Activated CD8-positive, alpha-beta T cell treated with anti-CD3 and anti-CD28 coated beads, Interleukin-2, amount 10 ng/mL, durations not matched to agents 7 days and 5 days (primary cell): ENCODE results near the gene INPP4A. TPM values are rescaled to one million over a fixed set of nuclear protein-coding genes. Genes with fewer than 3 reads are reported as not detected.
"Not testable (repeated sequence)": the region's sequence is repeated elsewhere in the genome, so short reads cannot be mapped to it uniquely, and the experiment has no call there.

Source experiments
- ATAC-seq: fragments of 150-1000 bp; cut with Tn5 transposase; one replicate; pipeline ENCODE4 v1.10.0; 2021; ENCODE audit warnings: moderate library complexity
- CTCF ChIA-PET: fragments of 350-600 bp; sonication (Branson Sonifier 250); formaldehyde crosslinking; loops from one replicate; lab custom pipeline; 2021; ENCODE audit warnings: antibody characterized with exemption; lab: Charles Lee
- POLR2A ChIA-PET: fragments of 350-600 bp; sonication (Branson Sonifier 250); formaldehyde crosslinking; loops from one replicate; lab custom pipeline; 2021; ENCODE audit warnings: antibody characterized with exemption; lab: Charles Lee
- DNase-seq: peaks from one replicate; pipeline ENCODE4 v3.0.0-alpha.2; 2020
- H3K27ac Mint-ChIP-seq: one replicate; pipeline ENCODE4 v1.8.0; 2021; ENCODE audit warnings: mild to moderate bottlenecking, mixed read lengths
- H3K27me3 Mint-ChIP-seq: one replicate; pipeline ENCODE4 v1.8.0; 2021; ENCODE audit warnings: low read depth, mixed read lengths
- H3K36me3 Mint-ChIP-seq: one replicate; pipeline ENCODE4 v1.8.0; 2021; ENCODE audit warnings: low read depth, mixed read lengths
- H3K4me1 Mint-ChIP-seq: one replicate; pipeline ENCODE4 v1.8.0; 2021; ENCODE audit warnings: low read depth, mixed read lengths
- H3K4me3 Mint-ChIP-seq: one replicate; pipeline ENCODE4 v1.8.0; 2021; ENCODE audit warnings: mild to moderate bottlenecking, mixed read lengths
- H3K9me3 Mint-ChIP-seq: one replicate; pipeline ENCODE4 v1.8.0; 2022; ENCODE audit warnings: mixed read lengths; ENCODE audit not compliant: insufficient read depth
- total RNA-seq, 2 experiments: library from RNA; stranded (reverse); gene quantifications; one replicate each; pipeline ENCODE4 v1.2.3, GENCODE V29; 2021

The INPP4A gene
- total RNA-seq, 2 experiments from 2014 or later, result 152 to 157 TPM

DNA sequence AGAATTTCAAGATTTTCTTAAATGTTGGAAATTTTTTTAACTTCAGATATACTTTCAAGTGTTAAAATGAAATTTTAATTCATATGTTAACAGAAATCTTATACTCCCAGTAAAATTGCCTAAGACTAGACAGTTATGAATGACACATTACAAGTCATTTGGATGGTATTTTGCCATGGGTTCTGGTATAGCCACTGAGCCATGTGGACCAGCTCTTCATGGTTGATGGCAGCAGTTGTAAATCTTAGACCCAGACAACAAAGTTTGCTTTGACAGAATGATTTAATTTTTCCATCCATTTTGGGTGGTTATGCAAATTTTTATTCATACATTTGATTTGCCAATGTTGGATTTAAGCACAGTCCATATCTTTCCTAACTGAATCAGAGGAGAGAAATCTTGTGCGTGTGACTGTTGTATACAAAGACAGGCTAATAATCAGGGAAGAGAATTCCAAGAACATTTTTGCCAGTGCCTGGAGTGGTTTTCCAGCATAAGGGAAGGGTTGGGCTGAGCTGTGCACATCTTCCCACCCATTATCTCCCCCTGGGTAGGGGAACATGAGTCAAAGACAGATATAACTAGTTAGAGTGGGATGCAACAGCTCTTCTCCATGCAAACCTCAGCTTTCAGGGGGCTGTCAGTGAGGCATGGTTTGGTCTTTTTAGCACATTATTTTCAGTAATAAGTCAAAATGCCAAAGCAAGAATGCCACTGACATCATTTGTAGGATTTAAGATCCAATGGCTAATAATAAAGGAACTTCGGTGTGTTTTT, 28.1 kb upstream of the INPP4A start:
- CTCF ChIA-PET, result interaction anchor here (0.9 to 1.2 kb wide), 2 partner anchors 47 to 71 kb away, joined by 3 read pairs; no protein-coding TSS in a partner anchor
- H3K9me3 Mint-ChIP-seq, result peaks cover 14% of the 10 kb centered on the region
- no peak for DNase-seq
- no peak overlapping the region for H3K4me3 Mint-ChIP-seq
- H3K4me1 Mint-ChIP-seq, result peaks cover 9% of the 10 kb centered on the region
- peaks cover 7% of the 10 kb centered on the region for H3K27me3 Mint-ChIP-seq
- no peak for ATAC-seq
- POLR2A ChIA-PET, result interaction anchor here (0.5 kb wide), 1 partner anchor 129 kb away, joined by 3 read pairs; no protein-coding TSS in a partner anchor
- H3K27ac Mint-ChIP-seq, result no peak overlapping the region
- peaks cover 7% of the 10 kb centered on the region for H3K36me3 Mint-ChIP-seq

DNA sequence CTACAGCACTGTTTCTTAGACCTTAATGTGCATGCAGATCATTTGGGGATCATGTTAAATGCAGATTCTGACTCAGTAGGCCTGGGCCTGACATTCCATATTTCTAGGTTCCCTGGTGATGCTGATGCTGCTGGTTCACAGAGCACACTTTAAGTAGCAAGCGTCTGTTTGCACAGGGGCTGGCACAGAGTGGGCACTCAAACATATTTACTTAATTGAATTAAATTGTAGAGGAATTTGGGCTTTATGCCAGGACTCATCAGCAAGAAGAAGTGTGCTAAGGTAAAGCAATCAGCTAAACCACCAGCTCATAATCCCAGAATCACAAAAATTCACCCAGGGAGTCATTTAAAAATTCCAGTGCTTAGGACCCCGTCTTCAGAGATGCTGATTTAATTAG, 25.1 kb upstream of the INPP4A start:
- H3K27me3 Mint-ChIP-seq, result peaks cover 3% of the 10 kb centered on the region
- ATAC-seq (no peak), DNase-seq (no peak)
- H3K4me3 Mint-ChIP-seq, result no peak overlapping the region
- POLR2A ChIA-PET, result no interaction called here
- no peak overlapping the region for H3K27ac Mint-ChIP-seq
- CTCF ChIA-PET, result no interaction called here
- H3K9me3 Mint-ChIP-seq, result peaks cover 27% of the 10 kb centered on the region
- H3K4me1 Mint-ChIP-seq, result no peaks in the 10 kb centered on the region
- H3K36me3 Mint-ChIP-seq, result peaks cover 12% of the 10 kb centered on the region

DNA sequence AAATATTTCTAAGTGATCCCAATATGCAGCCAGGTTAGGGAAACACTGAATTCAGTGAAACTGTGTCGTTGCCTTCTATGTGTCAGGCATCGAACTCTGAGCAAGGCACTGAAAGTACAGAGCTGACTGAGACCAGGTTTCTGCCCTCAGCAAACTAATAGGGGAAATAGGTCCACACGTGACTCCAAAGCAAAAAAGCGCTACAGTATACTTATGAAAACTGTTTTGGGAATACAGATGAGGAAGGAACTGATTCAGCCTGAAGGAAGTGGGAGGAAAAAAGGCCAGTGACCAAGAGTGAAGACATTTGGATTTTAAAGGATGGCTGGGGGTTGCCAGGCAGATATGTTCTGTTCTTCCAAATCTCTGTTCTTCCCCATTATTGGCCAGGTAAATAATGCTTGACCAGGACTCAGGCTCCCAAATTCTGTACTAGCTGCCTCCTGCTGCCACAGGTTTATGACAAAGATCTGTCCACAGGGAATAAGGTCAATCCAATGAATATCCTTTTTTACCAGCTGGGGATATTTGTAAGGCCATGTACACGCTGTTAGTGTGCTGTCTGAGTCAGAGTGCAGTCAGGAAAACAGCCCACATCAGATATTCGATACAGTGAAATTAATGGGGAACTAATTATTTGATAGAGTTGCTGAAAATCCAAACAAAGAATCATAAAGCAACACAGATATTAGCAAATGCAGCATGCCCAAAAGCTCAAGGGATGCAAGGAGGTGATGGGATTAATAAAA, 24.5 kb upstream of the INPP4A start:
- ATAC-seq (no peak), DNase-seq (no peak)
- Mint-ChIP-seq H3K4me1 (no peaks in the 10 kb centered on the region), H3K36me3 (peaks cover 10% of the 10 kb centered on the region), H3K27ac (no peak overlapping the region), H3K4me3 (no peak overlapping the region), H3K27me3 (peaks cover 3% of the 10 kb centered on the region), H3K9me3 (peaks cover 25% of the 10 kb centered on the region)
- ChIA-PET CTCF (interaction anchor here (1.0 kb wide), 1 partner anchor 149 kb away, joined by 4 read pairs; no protein-coding TSS in a partner anchor), POLR2A (no interaction called here)

DNA sequence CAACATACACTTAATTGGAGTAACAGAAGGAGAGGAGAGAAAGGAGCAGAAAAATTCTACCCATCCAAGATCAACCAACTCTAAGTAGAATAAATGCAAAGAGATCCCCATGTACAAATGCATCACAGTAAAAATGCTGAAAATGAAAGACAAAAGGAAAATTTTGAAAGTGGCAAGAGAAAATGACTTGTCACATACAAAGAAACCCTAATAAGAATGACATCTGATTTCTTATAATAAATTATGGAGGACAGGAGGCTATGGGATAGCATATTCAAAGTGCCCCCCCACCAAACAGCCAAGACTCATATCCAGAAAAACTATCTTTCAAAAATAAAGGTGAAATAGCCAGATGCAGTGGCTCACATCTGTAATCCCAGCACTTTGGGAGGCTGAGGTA, 22.2 kb upstream of the INPP4A start:
- peaks cover 3% of the 10 kb centered on the region for H3K27me3 Mint-ChIP-seq
- H3K36me3 Mint-ChIP-seq, result peaks cover 10% of the 10 kb centered on the region
- ATAC-seq (no peak), DNase-seq (no peak)
- ChIA-PET POLR2A (no interaction called here), CTCF (no interaction called here)
- H3K9me3 Mint-ChIP-seq, result peaks cover 31% of the 10 kb centered on the region
- H3K4me3 Mint-ChIP-seq, result no peak overlapping the region
- H3K27ac Mint-ChIP-seq, result no peak overlapping the region
- H3K4me1 Mint-ChIP-seq, result no peaks in the 10 kb centered on the region

DNA sequence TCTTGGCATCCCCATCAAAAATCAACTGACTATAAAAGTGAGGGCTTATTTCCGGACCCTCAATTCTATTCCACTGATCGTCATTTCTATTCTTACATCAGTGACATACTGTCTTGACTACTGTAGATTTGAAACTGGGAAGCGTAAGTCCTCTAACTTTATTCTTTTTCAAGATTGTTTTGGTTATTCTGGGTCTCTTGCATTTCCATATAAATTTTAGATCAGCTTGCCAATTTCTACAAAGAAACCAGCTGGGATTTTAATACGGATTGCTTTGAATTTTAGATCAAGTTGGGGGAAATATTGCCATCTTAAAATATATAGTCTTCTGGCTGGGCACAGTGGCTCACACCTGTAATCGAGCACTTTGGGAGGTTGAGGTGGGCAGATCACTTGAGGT, 17.9 kb upstream of the INPP4A start:
- H3K9me3 Mint-ChIP-seq, result peaks cover 33% of the 10 kb centered on the region
- H3K36me3 Mint-ChIP-seq, result peaks cover 9% of the 10 kb centered on the region
- H3K27ac Mint-ChIP-seq, result no peak overlapping the region
- DNase-seq (no peak), ATAC-seq (no peak)
- H3K27me3 Mint-ChIP-seq, result no peaks in the 10 kb centered on the region
- H3K4me3 Mint-ChIP-seq, result no peak overlapping the region
- CTCF ChIA-PET, result interaction anchor here (1.2 to 3.0 kb wide), 3 partner anchors 14 to 100 kb away, joined by 3 to 15 read pairs (median 3); no protein-coding TSS in a partner anchor
- POLR2A ChIA-PET, result no interaction called here
- no peaks in the 10 kb centered on the region for H3K4me1 Mint-ChIP-seq

DNA sequence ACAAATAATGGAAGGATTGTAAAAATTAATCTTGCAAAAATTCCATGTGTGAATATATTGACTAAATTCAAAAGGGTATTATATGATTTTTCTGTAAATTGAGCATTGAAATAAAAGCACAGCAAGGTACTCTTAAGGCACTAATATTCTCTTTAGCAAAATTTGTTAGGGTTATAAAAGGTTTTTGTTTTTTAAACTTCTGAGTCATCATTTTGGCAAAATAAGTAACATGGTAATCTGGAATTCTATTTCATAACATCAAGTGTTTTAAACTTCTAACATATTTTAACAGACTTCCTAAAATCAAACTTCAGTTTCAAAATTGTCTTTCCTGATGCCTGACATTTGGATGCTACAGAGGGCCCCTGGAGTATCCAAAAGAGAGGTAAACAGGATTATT, 12.5 kb upstream of the INPP4A start:
- H3K36me3 Mint-ChIP-seq, result peaks cover 19% of the 10 kb centered on the region
- ChIA-PET POLR2A (no interaction called here), CTCF (no interaction called here)
- H3K4me3 Mint-ChIP-seq, result no peak overlapping the region
- DNase-seq (no peak), ATAC-seq (no peak)
- H3K9me3 Mint-ChIP-seq, result peaks cover 28% of the 10 kb centered on the region
- no peaks in the 10 kb centered on the region for H3K27me3 Mint-ChIP-seq
- H3K27ac Mint-ChIP-seq, result no peak overlapping the region
- H3K4me1 Mint-ChIP-seq, result no peaks in the 10 kb centered on the region

DNA sequence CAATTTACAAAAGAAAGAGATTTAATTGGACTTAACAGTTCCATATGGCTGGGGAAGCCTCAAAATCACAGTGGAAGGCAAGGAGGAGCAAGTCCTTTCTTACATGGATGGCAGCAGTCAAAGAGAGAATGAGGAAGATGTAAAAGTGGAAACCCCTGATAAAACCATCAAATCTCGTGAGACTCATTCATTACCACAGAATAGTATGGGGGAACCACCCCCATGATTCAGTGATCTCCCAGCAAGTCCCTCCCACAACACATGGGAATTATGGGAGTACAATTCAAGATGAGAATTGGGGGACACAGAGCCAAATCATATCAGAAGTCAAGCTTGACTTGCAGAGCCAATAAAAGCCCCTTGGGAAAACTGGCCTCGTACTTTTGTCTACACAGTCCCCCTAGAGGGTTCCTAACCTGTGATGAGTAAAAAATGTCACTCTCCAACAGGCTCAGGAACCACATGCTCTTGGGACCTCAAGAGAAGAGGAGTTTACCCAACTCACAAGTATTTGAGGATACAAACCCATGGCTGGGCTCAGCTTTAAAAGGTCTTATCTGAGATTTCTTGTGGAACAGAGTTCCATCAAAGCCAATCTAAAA, 11.2 kb upstream of the INPP4A start:
- Mint-ChIP-seq H3K4me3 (no peak overlapping the region), H3K27me3 (no peaks in the 10 kb centered on the region), H3K4me1 (peaks cover 8% of the 10 kb centered on the region), H3K9me3 (peaks cover 31% of the 10 kb centered on the region), H3K36me3 (peaks cover 21% of the 10 kb centered on the region), H3K27ac (no peak overlapping the region)
- DNase-seq (peak; percentile 5), ATAC-seq (no peak)
- POLR2A ChIA-PET, result no interaction called here
- CTCF ChIA-PET, result interaction anchor here (1.0 to 1.4 kb wide), 2 partner anchors 48 to 54 kb away, joined by 3 to 4 read pairs; no protein-coding TSS in a partner anchor

DNA sequence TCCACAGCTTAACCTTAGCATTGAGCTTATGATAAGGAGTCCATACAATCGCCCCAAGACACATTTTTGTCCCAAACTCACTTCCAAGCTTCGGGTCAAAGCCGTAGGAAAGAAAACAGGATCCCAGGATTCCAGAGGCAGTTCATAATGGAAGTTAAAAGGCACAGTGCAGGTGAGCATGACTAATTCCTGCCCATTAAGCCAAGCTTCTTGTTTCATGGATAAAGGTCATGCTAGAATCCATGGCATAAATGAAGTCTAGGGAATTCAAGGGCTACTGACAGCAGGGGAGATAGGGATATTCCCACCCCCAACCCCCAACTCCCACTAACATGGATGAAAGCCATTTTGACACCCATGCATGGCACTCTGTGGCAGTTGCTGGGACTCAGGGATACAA, 10.2 kb upstream of the INPP4A start:
- H3K4me1 Mint-ChIP-seq, result peaks cover 17% of the 10 kb centered on the region
- no peak overlapping the region for H3K4me3 Mint-ChIP-seq
- CTCF ChIA-PET, result interaction anchor here (1.0 kb wide), 1 partner anchor 53 kb away, joined by 4 read pairs; no protein-coding TSS in a partner anchor

DNA sequence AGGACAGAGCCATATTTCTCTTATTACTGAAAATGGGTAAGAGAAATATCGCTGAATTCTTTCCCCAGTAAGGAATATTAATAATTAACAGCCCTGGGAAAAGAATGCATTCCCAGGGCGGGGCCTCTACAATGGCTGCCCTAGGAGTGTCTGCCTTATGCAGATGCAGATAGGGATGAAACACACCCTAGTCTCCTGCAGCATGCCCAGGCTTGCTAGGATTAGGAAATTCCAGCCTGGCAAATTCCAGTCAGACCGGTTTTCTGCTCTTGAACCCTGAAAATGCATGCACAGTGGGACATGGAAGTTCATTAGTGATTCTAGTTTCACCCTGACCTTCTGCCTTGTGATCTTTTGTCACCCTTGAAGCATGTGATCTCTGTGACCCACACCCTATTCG, 9.0 kb upstream of the INPP4A start:
- peaks cover 50% of the 10 kb centered on the region for H3K9me3 Mint-ChIP-seq
- H3K27ac Mint-ChIP-seq, ATAC-seq, POLR2A ChIA-PET, H3K27me3 Mint-ChIP-seq, H3K4me3 Mint-ChIP-seq, CTCF ChIA-PET: not testable (repeated sequence)
- peaks cover 38% of the 10 kb centered on the region for H3K36me3 Mint-ChIP-seq
- DNase-seq, result peak; percentile 1
- peaks cover 26% of the 10 kb centered on the region for H3K4me1 Mint-ChIP-seq

More for the DNA sequence above, 10.2 kb upstream of the INPP4A start:
- POLR2A ChIA-PET, result no interaction called here
- Mint-ChIP-seq H3K27me3 (no peaks in the 10 kb centered on the region), H3K27ac (no peak overlapping the region), H3K9me3 (peaks cover 40% of the 10 kb centered on the region), H3K36me3 (peaks cover 28% of the 10 kb centered on the region)
- peak; percentile 2 for DNase-seq
- no peak for ATAC-seq

DNA sequence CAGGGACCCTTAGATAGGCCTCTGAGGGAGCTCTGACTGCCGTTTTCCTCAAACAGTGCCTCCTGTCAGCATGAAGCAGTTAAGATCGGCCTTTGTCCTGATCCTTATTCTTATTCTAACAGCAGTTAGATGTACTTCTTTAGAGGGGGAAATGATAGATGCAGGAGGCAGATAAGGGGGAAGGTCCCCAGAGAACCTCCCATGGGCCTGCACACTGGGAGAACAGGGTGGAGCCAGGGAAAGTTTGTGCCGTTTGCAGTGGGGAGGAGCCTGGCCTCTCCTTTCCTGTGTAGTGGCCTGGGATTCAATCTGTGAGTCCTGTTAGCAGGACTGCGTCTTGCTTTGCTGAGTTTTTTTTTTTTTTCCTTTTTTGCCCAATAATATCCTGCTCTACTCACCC, 7.9 kb upstream of the INPP4A start:
- POLR2A ChIA-PET, result no interaction called here
- peak; percentile 8 for DNase-seq
- no peak for ATAC-seq
- no peak overlapping the region for H3K27ac Mint-ChIP-seq
- peaks cover 44% of the 10 kb centered on the region for H3K36me3 Mint-ChIP-seq
- H3K4me1 Mint-ChIP-seq, result peaks cover 26% of the 10 kb centered on the region
- no peaks in the 10 kb centered on the region for H3K27me3 Mint-ChIP-seq
- no peak overlapping the region for H3K4me3 Mint-ChIP-seq
- peaks cover 41% of the 10 kb centered on the region for H3K9me3 Mint-ChIP-seq
- CTCF ChIA-PET, result no interaction called here

DNA sequence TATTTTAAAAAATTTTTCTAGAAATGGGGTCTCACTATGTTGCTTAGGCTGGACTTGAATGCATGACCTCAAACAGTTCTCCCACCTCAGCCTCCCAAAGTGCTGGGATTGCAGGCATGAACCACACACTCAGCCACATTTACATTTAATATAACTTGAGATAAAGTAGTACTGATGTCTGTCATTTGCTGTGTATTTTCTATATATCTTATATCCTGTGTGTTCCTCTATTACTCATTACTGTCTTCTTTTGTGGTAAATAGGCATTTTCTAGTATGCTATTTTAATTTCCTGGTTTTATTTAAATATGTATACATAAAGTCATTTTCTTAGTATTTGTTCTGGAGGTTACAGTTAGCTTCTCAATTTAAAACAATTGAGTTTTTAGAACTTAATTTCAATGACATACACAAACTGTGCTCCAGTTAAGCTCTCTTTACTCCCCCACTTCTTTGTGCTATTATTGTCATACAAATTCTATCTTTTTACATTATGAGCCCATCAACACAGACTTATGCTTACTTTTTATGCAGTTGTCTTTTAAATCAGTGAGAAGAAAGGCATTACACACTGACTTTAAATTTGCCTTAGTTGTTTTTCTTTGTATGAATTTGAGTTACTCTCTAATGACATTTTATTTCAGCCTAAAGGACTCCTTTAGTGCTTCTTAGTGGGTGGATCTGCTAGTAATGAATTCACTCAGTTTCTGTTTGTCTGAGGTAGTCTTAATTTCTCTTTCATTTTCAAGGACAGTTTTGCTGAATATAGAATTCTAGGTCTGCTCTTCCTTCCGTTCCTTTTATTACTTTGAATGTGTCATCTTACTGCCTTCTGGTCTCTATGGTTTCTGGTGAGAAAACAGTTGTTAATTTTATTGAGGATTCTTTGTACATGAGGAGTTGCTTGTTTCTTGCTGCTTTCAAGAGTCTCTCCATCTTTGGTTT, 6.2 kb upstream of the INPP4A start:
- POLR2A ChIA-PET, result no interaction called here
- Mint-ChIP-seq H3K4me3 (peak overlapping the region; percentile 39), H3K27ac (peak overlapping the region; percentile 77), H3K36me3 (peaks cover 33% of the 10 kb centered on the region), H3K27me3 (no peaks in the 10 kb centered on the region), H3K4me1 (peaks cover 26% of the 10 kb centered on the region), H3K9me3 (peaks cover 31% of the 10 kb centered on the region)
- ATAC-seq (peak; percentile 95), DNase-seq (peak; percentile 15)
- CTCF ChIA-PET, result interaction anchor here (0.7 kb wide), 1 partner anchor 77 kb away, joined by 3 read pairs; no protein-coding TSS in a partner anchor
